Measurements from ENCODE around the gene NCOA4. TPM values are rescaled to one million over a fixed set of nuclear protein-coding genes. Genes with fewer than 3 reads are reported as not detected.
"Not testable (repeated sequence)": the region's sequence is repeated elsewhere in the genome, so short reads cannot be mapped to it uniquely, and the experiment has no call there.

Gene NCOA4
- total RNA-seq, 1 experiment from 2014 or later: 144 TPM

- DNase-seq (ENCODE audit: low read depth): no peak
These were observed 21.8 kb upstream of the NCOA4 start for GRCh38 chr10:46052057-46052790.

- peak; percentile 51 for DNase-seq (ENCODE audit: low read depth)
These were observed 20.7 kb upstream of the NCOA4 start for GRCh38 chr10:46050941-46051623.

- DNase-seq (ENCODE audit: low read depth): not testable (repeated sequence)
These were observed 19.0 kb upstream of the NCOA4 start for GRCh38 chr10:46049497-46049831.

GRCh38 chr10:46048152-46048551 lies 17.7 kb upstream of the NCOA4 start:
- no peak for DNase-seq (ENCODE audit: low read depth)

- no peak for DNase-seq (ENCODE audit: low read depth)
These were observed 15.8 kb upstream of the NCOA4 start, which contains the start of gene MSMB for GRCh38 chr10:46046261-46046660. MSMB (minus strand) TSS chr10:46046269; CDS start chr10:46046237, 32 bp downstream.

GRCh38 chr10:46042527-46042926 lies 12.1 kb upstream of the NCOA4 start:
- no peak for DNase-seq (ENCODE audit: low read depth)

- DNase-seq (ENCODE audit: low read depth): no peak
These were observed 9.6 kb upstream of the NCOA4 start for GRCh38 chr10:46040004-46040403.

- no peak for DNase-seq (ENCODE audit: low read depth)
These were observed 6.8 kb upstream of the NCOA4 start for GRCh38 chr10:46037107-46037825.

- DNase-seq (ENCODE audit: low read depth): no peak
These were observed 5.8 kb upstream of the NCOA4 start for GRCh38 chr10:46035923-46036849.

- peak; percentile 77 for DNase-seq (ENCODE audit: low read depth)
These were observed 3.2 kb upstream of the NCOA4 start for GRCh38 chr10:46033602-46034011.

- no peak for DNase-seq (ENCODE audit: low read depth)
These were observed 1.5 kb upstream of the NCOA4 start for GRCh38 chr10:46031648-46032532.

- no peak for DNase-seq (ENCODE audit: low read depth)
These were observed 877 bp downstream of the NCOA4 start for GRCh38 chr10:46029461-46030030.

- DNase-seq (ENCODE audit: low read depth): peak; percentile 60
These were observed 1.6 kb downstream of the NCOA4 start for GRCh38 chr10:46028584-46029460.

GRCh38 chr10:46026106-46026505 lies 4.3 kb downstream of the NCOA4 start:
- DNase-seq (ENCODE audit: low read depth): no peak

- no peak for DNase-seq (ENCODE audit: low read depth)
These were observed 5.0 kb downstream of the NCOA4 start for GRCh38 chr10:46025406-46025805.

GRCh38 chr10:46024948-46025347 lies 5.5 kb downstream of the NCOA4 start:
- DNase-seq (ENCODE audit: low read depth): no peak

- peak; percentile 91 for DNase-seq (ENCODE audit: low read depth)
These were observed 7.3 kb downstream of the NCOA4 start for GRCh38 chr10:46022978-46023702.

GRCh38 chr10:46020344-46020657 lies 10.1 kb downstream of the NCOA4 start:
- DNase-seq (ENCODE audit: low read depth): no peak
